B cell (primary cell): ENCODE data around the gene TEDC1.

Source experiments
- EZH2 ChIP-seq: IDR thresholded peaks from 2 replicates; pipeline ENCODE4 v1.6.1; 2012; ENCODE audit warnings: borderline replicate concordance, low read depth, mild to moderate bottlenecking, moderate library complexity, low read length; ENCODE audit not compliant: insufficient read depth, poor library complexity, severe bottlenecking
- TF ChIP-seq, protein P1 (sequence below): fragments of 200-600 bp; IDR thresholded peaks from one replicate; pipeline ENCODE4 v1.8.0; 2022; ENCODE audit warnings: antibody characterized with exemption, mild to moderate bottlenecking

DNA sequence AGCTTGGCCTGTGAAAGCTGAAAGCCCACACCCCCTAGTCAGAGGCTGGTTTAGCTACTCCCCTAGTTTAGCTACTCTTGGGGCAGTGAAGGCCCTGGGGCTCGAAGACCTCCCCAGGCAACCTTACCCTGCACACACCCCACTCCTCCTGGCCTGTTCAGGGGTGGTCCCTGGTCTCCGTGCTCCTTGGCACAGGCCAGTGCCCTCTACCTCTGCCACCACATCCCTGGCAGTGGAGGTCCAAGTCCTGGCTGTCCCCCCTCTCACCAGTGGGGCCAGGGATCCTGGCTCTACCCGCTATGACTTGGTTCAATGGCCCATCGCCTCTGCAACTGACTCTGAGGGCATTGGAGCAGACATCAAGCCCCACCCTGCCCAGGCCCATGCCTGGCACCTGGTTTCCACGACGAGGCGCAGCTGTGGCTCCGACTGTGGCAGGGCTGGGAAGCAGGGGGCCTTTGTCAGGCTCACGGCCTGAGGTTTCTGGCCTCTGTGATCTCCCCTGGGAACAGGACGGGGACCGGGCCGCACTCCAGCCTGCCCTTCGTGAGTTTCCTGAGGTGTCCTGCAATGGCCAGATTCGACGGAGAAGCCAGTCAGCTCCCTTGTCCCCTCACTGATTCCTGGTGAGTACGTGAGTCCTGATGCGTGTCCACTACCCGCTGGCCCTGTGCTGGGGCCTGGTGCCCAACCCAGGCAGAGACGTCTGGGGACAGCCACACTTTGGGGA is 41.0 kb downstream of the TEDC1 start:
- TF ChIP-seq, protein P1, sequence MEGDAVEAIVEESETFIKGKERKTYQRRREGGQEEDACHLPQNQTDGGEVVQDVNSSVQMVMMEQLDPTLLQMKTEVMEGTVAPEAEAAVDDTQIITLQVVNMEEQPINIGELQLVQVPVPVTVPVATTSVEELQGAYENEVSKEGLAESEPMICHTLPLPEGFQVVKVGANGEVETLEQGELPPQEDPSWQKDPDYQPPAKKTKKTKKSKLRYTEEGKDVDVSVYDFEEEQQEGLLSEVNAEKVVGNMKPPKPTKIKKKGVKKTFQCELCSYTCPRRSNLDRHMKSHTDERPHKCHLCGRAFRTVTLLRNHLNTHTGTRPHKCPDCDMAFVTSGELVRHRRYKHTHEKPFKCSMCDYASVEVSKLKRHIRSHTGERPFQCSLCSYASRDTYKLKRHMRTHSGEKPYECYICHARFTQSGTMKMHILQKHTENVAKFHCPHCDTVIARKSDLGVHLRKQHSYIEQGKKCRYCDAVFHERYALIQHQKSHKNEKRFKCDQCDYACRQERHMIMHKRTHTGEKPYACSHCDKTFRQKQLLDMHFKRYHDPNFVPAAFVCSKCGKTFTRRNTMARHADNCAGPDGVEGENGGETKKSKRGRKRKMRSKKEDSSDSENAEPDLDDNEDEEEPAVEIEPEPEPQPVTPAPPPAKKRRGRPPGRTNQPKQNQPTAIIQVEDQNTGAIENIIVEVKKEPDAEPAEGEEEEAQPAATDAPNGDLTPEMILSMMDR = no peak
- TF ChIP-seq EZH2 = no peak
